ENCODE results near the gene GET4. TPM values are rescaled to one million over a fixed set of nuclear protein-coding genes. Genes with fewer than 3 reads are reported as not detected.

The GET4 gene
- polyA plus RNA-seq, 3 donors, result 20.1 to 36.8 (median 25.5) TPM

DNA sequence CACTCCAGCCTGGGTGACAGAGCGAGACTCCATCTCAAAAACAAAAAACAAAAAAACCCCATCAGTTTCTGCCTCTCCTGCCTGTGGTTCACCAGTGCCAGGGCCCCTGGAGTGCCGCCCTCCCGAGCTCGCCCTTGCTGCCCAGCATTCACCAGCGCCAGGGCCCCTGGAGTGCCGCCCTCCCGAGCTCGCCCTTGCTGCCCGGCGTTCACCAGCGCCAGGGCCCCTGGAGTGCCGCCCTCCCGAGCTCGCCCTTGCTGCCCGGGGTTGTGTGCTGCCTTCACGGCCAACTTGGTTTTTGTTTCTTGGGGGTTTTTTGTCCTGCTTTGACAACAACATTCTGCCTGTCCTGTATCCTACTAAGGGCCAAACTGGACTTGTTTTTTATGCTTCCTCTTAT, 13.2 kb upstream of the GET4 start:
- Mint-ChIP-seq H3K27ac (no peak overlapping the region), H3K4me1 (no peaks in the 10 kb centered on the region), H3K27me3 (ENCODE audit: low read depth in 3 of 3) (peaks cover 0 to 2% (median 1%) of the 10 kb centered on the region in 3 donors), H3K36me3 (peaks cover 87 to 97% of the 10 kb centered on the region in 2 donors), H3K4me3 (no peak overlapping the region), H3K9me3 (peaks cover 0 to 2% (median 0%) of the 10 kb centered on the region in 7 donors)
- no peak for DNase-seq
- H3K79me2 ChIP-seq (ENCODE audit: insufficient read depth, low read length), result no peaks in the 10 kb centered on the region
- no peak overlapping the region for H3K4me2 ChIP-seq (replicated peaks; ENCODE audit: extremely low read depth, low read length, poor library complexity, severe bottlenecking)
- H4K20me1 ChIP-seq (ENCODE audit: insufficient read depth, low read length), result no peaks in the 10 kb centered on the region
- no peaks in the 10 kb centered on the region for H3K9me3 ChIP-seq (replicated peaks in 1 of 2; ENCODE audit: control insufficient read depth in 1 of 2, insufficient read depth in 1 of 2, low read length in 2 of 2)
- peaks cover 70 to 96% of the 10 kb centered on the region in 2 donors for H3K36me3 ChIP-seq (replicated peaks in 1 of 2; ENCODE audit: control insufficient read depth in 1 of 2, insufficient read depth in 2 of 2, low read length in 2 of 2)
- H3K9ac ChIP-seq (ENCODE audit: insufficient read depth, low read length, poor library complexity, severe bottlenecking), result no peak overlapping the region
- H3K4me3 ChIP-seq (replicated peaks in 1 of 3; ENCODE audit: low read depth in 2 of 3, low read length in 3 of 3), result no peak overlapping the region
- H2AFZ ChIP-seq (ENCODE audit: insufficient read depth, low read depth, low read length, poor library complexity, severe bottlenecking), result no peak overlapping the region
- 82% methylated on average over 7 of the region's 16 CpGs for WGBS (ENCODE audit: insufficient coverage)
- H3K27me3 ChIP-seq (ENCODE audit: control insufficient read depth in 2 of 2, insufficient read depth in 2 of 2, low read length in 2 of 2), result no peaks in the 10 kb centered on the region
- TF ChIP-seq, protein P1, sequence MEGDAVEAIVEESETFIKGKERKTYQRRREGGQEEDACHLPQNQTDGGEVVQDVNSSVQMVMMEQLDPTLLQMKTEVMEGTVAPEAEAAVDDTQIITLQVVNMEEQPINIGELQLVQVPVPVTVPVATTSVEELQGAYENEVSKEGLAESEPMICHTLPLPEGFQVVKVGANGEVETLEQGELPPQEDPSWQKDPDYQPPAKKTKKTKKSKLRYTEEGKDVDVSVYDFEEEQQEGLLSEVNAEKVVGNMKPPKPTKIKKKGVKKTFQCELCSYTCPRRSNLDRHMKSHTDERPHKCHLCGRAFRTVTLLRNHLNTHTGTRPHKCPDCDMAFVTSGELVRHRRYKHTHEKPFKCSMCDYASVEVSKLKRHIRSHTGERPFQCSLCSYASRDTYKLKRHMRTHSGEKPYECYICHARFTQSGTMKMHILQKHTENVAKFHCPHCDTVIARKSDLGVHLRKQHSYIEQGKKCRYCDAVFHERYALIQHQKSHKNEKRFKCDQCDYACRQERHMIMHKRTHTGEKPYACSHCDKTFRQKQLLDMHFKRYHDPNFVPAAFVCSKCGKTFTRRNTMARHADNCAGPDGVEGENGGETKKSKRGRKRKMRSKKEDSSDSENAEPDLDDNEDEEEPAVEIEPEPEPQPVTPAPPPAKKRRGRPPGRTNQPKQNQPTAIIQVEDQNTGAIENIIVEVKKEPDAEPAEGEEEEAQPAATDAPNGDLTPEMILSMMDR (IDR thresholded peaks at IDR 0.05), result no peak
- H3K4me1 ChIP-seq (ENCODE audit: control insufficient read depth in 1 of 2, insufficient read depth in 2 of 2, low read length in 2 of 2), result no peaks in the 10 kb centered on the region
- no peak overlapping the region for H3K27ac ChIP-seq (ENCODE audit: low read depth in 1 of 2, low read length in 2 of 2)
- intact Hi-C loops (cut with micrococcal nuclease), result no loop called here

DNA sequence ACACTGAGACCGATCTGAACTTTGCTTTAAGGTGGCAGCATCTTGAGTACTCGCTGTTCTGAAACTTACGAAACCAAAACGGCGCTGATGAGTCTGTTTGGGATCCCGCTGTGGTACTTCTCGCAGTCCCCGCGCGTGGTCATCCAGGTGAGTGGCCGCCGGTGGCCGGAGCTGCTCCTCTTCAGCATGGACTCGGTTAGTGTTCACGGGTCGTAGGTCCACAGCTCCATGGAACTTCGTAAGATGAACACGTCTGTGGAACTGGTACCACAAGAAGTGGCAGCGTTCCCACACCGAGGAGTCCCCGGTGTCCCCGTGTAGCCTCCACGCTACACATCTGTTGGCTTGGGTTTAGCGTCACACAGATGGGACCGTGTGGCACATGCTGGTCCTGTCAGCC, 10.4 kb upstream of the GET4 start:
- Histone ChIP-seq H3K27ac (ENCODE audit: low read depth in 1 of 2, low read length in 2 of 2) (no peak overlapping the region), H3K4me3 (replicated peaks in 1 of 3; ENCODE audit: low read depth in 2 of 3, low read length in 3 of 3) (no peak overlapping the region), H3K4me2 (replicated peaks; ENCODE audit: extremely low read depth, low read length, poor library complexity, severe bottlenecking) (no peak overlapping the region), H3K27me3 (ENCODE audit: control insufficient read depth in 2 of 2, insufficient read depth in 2 of 2, low read length in 2 of 2) (no peaks in the 10 kb centered on the region), H3K9ac (ENCODE audit: insufficient read depth, low read length, poor library complexity, severe bottlenecking) (no peak overlapping the region), H3K4me1 (ENCODE audit: control insufficient read depth in 1 of 2, insufficient read depth in 2 of 2, low read length in 2 of 2) (no peaks in the 10 kb centered on the region), H3K36me3 (replicated peaks in 1 of 2; ENCODE audit: control insufficient read depth in 1 of 2, insufficient read depth in 2 of 2, low read length in 2 of 2) (peaks cover 67 to 93% of the 10 kb centered on the region in 2 donors), H3K79me2 (ENCODE audit: insufficient read depth, low read length) (no peaks in the 10 kb centered on the region), H2AFZ (ENCODE audit: insufficient read depth, low read depth, low read length, poor library complexity, severe bottlenecking) (no peak overlapping the region), H3K9me3 (replicated peaks in 1 of 2; ENCODE audit: control insufficient read depth in 1 of 2, insufficient read depth in 1 of 2, low read length in 2 of 2) (no peaks in the 10 kb centered on the region), H4K20me1 (ENCODE audit: insufficient read depth, low read length) (no peaks in the 10 kb centered on the region)
- Mint-ChIP-seq H3K4me1 (no peaks in the 10 kb centered on the region), H3K4me3 (no peak overlapping the region), H3K36me3 (peaks cover 76 to 92% of the 10 kb centered on the region in 2 donors), H3K9me3 (peaks cover 0 to 2% (median 0%) of the 10 kb centered on the region in 7 donors), H3K27ac (peak overlapping the region in 2 of 7 donors; percentile 12 to 57), H3K27me3 (ENCODE audit: low read depth in 3 of 3) (peaks cover 0 to 3% (median 3%) of the 10 kb centered on the region in 3 donors)
- intact Hi-C loops (cut with micrococcal nuclease), result no loop called here
- no peak for DNase-seq
- WGBS (ENCODE audit: insufficient coverage), result 97% methylated on average over 25 of the region's 25 CpGs
- TF ChIP-seq, protein P1 (IDR thresholded peaks at IDR 0.05), result no peak
